ENCODE data around the gene SMARCAL1.

GRCh38 chr2:216418981-216419380 lies 6.7 kb downstream of the SMARCAL1 start:
- TF ChIP-seq DPF2 (IDR thresholded peaks at IDR 0.05) (no peak), IRF2 (CRISPR knock-in tag; IDR thresholded peaks at IDR 0.05) (no peak), GATAD2B (IDR thresholded peaks at IDR 0.05; ENCODE audit: borderline replicate concordance) (no peak), MAFK (IDR thresholded peaks at IDR 0.05; ENCODE audit: low read length) (no peak), NFRKB (IDR thresholded peaks at IDR 0.05; ENCODE audit: low read depth) (no peak), CTCF (IDR thresholded peaks at IDR 0.05 in 2 of 3, conservative IDR thresholded peaks at IDR 0.05 in 1 of 3; ENCODE audit: insufficient read depth in 2 of 3, low read depth in 1 of 3, low read length in 3 of 3) (no peak), ZNF717 (CRISPR knock-in tag; IDR thresholded peaks at IDR 0.05) (no peak), CREB5 (CRISPR knock-in tag; IDR thresholded peaks at IDR 0.05) (no peak), RAD51 (IDR thresholded peaks at IDR 0.05; ENCODE audit: borderline replicate concordance, low read depth) (no peak), ZNF274 (IDR thresholded peaks at IDR 0.05; ENCODE audit: borderline replicate concordance, low read depth, low read length) (no peak), PBX2 (CRISPR knock-in tag; IDR thresholded peaks at IDR 0.05; ENCODE audit: low read depth) (no peak), PBX2 (tag; conservative IDR thresholded peaks at IDR 0.05; ENCODE audit: low read depth) (no peak), ZNF121 (CRISPR knock-in tag; conservative IDR thresholded peaks at IDR 0.05) (no peak), FOSL1 (tag; conservative IDR thresholded peaks at IDR 0.05) (no peak)

Measured in K562 (cell line).